GM18519 (cell line): ENCODE data around the gene CNOT8.

Experiments used
- ATAC-seq: cut with Tn5 transposase; IDR thresholded peaks from one replicate; pipeline ENCODE4 v1.9.1; 2021; ENCODE audit warnings: mild to moderate bottlenecking, moderate library complexity; ENCODE audit not compliant: unreplicated experiment, low FRiP score

The CNOT8 gene

GRCh38 chr5:154863291-154864080, 5.1 kb downstream of the CNOT8 start:
- ATAC-seq: no peak

GRCh38 chr5:154865466-154866184, 7.2 kb downstream of the CNOT8 start:
- ATAC-seq: no peak

GRCh38 chr5:154866841-154867240, 8.4 kb downstream of the CNOT8 start:
- ATAC-seq: no peak

- no peak for ATAC-seq
Measured at GRCh38 chr5:154868702-154869101, 10.3 kb downstream of the CNOT8 start.

- ATAC-seq: no peak
Measured at GRCh38 chr5:154871734-154872133, 13.3 kb downstream of the CNOT8 start.

- ATAC-seq: no peak
Measured at GRCh38 chr5:154873791-154874331, 15.4 kb downstream of the CNOT8 start.

- ATAC-seq: no peak
Measured at GRCh38 chr5:154878642-154879335, 20.4 kb downstream of the CNOT8 start.

GRCh38 chr5:154881986-154882385, 23.6 kb downstream of the CNOT8 start:
- no peak for ATAC-seq

- ATAC-seq: no peak
Measured at GRCh38 chr5:154884424-154884823, 26.0 kb downstream of the CNOT8 start.

- no peak for ATAC-seq
Measured at GRCh38 chr5:154885439-154885838, 27.0 kb downstream of the CNOT8 start.

GRCh38 chr5:154892369-154892771, 33.9 kb downstream of the CNOT8 start:
- no peak for ATAC-seq

GRCh38 chr5:154893381-154893780, 35.0 kb downstream of the CNOT8 start:
- no peak for ATAC-seq

GRCh38 chr5:154895606-154896561, 37.5 kb downstream of the CNOT8 start:
- ATAC-seq: no peak

- ATAC-seq: no peak
Measured at GRCh38 chr5:154896562-154897165, 38.2 kb downstream of the CNOT8 start.

- ATAC-seq: no peak
Measured at GRCh38 chr5:154898210-154898609, 39.8 kb downstream of the CNOT8 start.

GRCh38 chr5:154899151-154899816, 40.9 kb downstream of the CNOT8 start:
- no peak for ATAC-seq

GRCh38 chr5:154900066-154900465, 41.6 kb downstream of the CNOT8 start:
- ATAC-seq: no peak

GRCh38 chr5:154901276-154901675, 42.8 kb downstream of the CNOT8 start:
- no peak for ATAC-seq

GRCh38 chr5:154901913-154902312, 43.5 kb downstream of the CNOT8 start:
- no peak for ATAC-seq
